ENCODE data around the gene C9orf152. TPM values are rescaled to one million over a fixed set of nuclear protein-coding genes. Genes with fewer than 3 reads are reported as not detected.
"Not testable (repeated sequence)": the region's sequence is repeated elsewhere in the genome, so short reads cannot be mapped to it uniquely, and the experiment has no call there.

Gene C9orf152
- total RNA-seq, 1 donor from 2014 or later, result not detected

- no peaks in the 10 kb centered on the region for H3K36me3 Mint-ChIP-seq (ENCODE audit: low read depth)
- no peaks in the 10 kb centered on the region for H3K9me3 Mint-ChIP-seq
- H3K4me1 Mint-ChIP-seq, result no peaks in the 10 kb centered on the region
- H3K27me3 Mint-ChIP-seq (ENCODE audit: low read depth), result peaks cover 15% of the 10 kb centered on the region
- no peak for TF ChIP-seq CTCF (conservative IDR thresholded peaks at IDR 0.05)
- peak overlapping the region; percentile 43 for H3K27ac Mint-ChIP-seq (ENCODE audit: unreplicated experiment)
- no peak for DNase-seq (ENCODE audit: low read depth, low spot score)
- H3K4me3 Mint-ChIP-seq, result no peak overlapping the region
Observed at GRCh38 chr9:110214586-110215355, 6.8 kb upstream of the C9orf152 start.

GRCh38 chr9:110214090-110214489 is 6.1 kb upstream of the C9orf152 start:
- no peak for DNase-seq (ENCODE audit: low read depth, low spot score)
- no peak for TF ChIP-seq CTCF (conservative IDR thresholded peaks at IDR 0.05)
- no peaks in the 10 kb centered on the region for H3K4me1 Mint-ChIP-seq
- no peak overlapping the region for H3K4me3 Mint-ChIP-seq
- peaks cover 18% of the 10 kb centered on the region for H3K27me3 Mint-ChIP-seq (ENCODE audit: low read depth)
- H3K36me3 Mint-ChIP-seq (ENCODE audit: low read depth), result no peaks in the 10 kb centered on the region
- H3K27ac Mint-ChIP-seq (ENCODE audit: unreplicated experiment), result no peak overlapping the region
- H3K9me3 Mint-ChIP-seq, result no peaks in the 10 kb centered on the region

DNA sequence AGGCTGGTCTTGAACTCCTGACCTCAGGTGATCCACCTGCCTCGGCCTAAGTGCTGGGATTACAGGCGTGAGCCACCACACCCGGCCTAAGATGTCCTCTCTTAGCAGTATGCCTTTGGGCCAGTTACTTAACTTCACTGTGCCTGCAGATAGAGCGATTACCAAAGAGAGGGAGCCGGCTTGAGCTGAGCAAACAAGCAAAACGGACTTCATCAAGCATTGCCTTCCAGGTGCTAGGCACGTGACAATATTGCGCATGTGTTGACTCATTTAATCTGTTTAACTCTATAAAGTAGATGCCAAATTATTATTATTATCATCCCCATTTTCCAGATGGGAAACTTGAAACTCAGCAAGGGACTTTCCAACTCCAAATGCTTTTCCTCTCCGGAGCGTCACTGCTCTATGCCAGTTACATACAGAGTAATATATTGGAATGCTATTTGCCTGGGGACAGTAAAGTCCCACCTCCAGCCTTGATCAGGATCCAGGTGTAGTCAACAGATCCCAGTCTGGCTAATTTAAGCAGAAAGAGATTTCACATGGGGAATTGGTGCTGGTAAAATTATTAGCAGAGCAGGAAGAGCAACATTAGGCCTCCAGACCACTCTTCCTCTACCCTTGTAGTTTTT is 5.6 kb upstream of the C9orf152 start:
- H3K9me3 Mint-ChIP-seq, result no peaks in the 10 kb centered on the region
- no peaks in the 10 kb centered on the region for H3K36me3 Mint-ChIP-seq (ENCODE audit: low read depth)
- TF ChIP-seq CTCF (conservative IDR thresholded peaks at IDR 0.05), result no peak
- peaks cover 19% of the 10 kb centered on the region for H3K27me3 Mint-ChIP-seq (ENCODE audit: low read depth)
- H3K4me1 Mint-ChIP-seq, result no peaks in the 10 kb centered on the region
- H3K4me3 Mint-ChIP-seq, result no peak overlapping the region
- H3K27ac Mint-ChIP-seq (ENCODE audit: unreplicated experiment), result no peak overlapping the region
- no peak for DNase-seq (ENCODE audit: low read depth, low spot score)

DNA sequence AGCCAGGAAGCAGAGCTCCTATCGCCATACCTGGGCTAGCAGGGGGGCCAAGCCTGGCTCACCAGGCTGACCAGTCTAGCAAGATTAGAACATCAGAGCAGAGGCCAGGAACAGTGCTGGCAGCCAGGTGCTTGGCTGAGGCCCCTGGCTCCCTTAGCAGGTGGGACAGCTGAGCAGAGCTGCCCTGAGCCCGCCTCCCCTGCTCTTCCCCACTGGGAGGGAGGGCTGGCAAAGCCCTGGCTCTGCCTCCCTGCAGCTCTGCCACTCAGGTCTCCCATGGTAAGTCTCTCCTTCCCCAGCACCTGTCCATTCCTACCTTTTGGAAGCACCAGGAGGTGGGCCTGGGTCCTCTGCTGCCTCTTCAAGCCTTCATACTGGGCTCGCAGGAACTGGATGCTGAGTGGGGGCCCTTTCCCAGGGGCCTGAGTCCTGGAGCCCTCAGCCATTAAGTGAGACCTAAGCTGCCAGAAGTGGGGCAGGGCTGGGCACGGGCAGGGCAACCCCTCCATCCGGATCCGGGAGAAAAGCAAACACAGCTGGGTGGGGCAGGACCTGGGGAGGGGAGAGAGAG is 803 bp downstream of the C9orf152 start:
- H3K27me3 Mint-ChIP-seq (ENCODE audit: low read depth), result peaks cover 19% of the 10 kb centered on the region
- no peak for TF ChIP-seq CTCF (conservative IDR thresholded peaks at IDR 0.05)
- DNase-seq (ENCODE audit: low read depth, low spot score), result no peak
- no peaks in the 10 kb centered on the region for H3K9me3 Mint-ChIP-seq
- no peak overlapping the region for H3K4me3 Mint-ChIP-seq
- no peaks in the 10 kb centered on the region for H3K36me3 Mint-ChIP-seq (ENCODE audit: low read depth)
- no peak overlapping the region for H3K27ac Mint-ChIP-seq (ENCODE audit: unreplicated experiment)
- H3K4me1 Mint-ChIP-seq, result no peaks in the 10 kb centered on the region

DNA sequence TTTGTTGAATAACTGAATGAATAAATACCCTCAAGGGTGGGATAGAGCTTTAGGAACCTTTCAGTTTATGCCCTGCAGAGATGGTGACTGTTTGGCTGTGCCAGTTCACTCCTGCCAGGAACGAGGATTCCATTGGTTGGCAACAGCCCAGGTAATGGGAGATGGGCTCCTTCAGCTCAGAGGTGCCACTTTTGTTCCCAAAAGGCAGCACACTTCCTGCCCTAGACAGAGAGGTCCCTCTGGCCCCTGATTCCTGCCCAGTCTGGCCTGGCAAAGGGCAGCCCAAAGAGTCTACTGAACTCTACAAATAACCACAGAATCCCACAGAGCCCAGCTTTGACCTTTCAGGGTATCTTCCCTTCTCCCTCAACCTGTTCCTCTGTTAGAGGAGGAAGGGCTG is 1.6 kb downstream of the C9orf152 start:
- H3K27ac Mint-ChIP-seq (ENCODE audit: unreplicated experiment), result no peak overlapping the region
- TF ChIP-seq CTCF (conservative IDR thresholded peaks at IDR 0.05), result no peak
- no peaks in the 10 kb centered on the region for H3K36me3 Mint-ChIP-seq (ENCODE audit: low read depth)
- no peak for DNase-seq (ENCODE audit: low read depth, low spot score)
- H3K9me3 Mint-ChIP-seq, result no peaks in the 10 kb centered on the region
- peaks cover 19% of the 10 kb centered on the region for H3K27me3 Mint-ChIP-seq (ENCODE audit: low read depth)
- H3K4me1 Mint-ChIP-seq, result no peaks in the 10 kb centered on the region
- no peak overlapping the region for H3K4me3 Mint-ChIP-seq

DNA sequence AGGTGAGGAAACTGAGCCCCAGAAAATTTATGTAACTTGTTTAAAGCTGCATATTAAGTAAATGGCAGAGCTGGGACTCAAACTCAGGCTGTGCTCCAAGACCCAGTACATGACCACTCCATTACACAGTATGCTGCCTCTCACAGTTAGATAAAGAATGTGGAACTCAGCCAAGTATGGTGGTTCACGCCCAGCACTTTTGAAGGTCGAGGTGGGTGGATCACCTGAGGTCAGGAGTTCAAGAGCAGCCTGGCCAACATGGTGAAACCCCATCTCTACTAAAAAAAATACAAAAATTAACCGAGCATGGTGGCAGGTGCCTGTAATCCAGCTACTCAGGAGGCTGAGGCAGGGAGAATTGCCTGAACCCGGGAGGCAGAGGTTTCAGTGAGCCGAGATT is 2.3 kb downstream of the C9orf152 start:
- not testable (repeated sequence) for H3K9me3 Mint-ChIP-seq; H3K27ac Mint-ChIP-seq (ENCODE audit: unreplicated experiment); H3K36me3 Mint-ChIP-seq (ENCODE audit: low read depth); DNase-seq (ENCODE audit: low read depth, low spot score); H3K4me3 Mint-ChIP-seq; H3K4me1 Mint-ChIP-seq
- peaks cover 19% of the 10 kb centered on the region for H3K27me3 Mint-ChIP-seq (ENCODE audit: low read depth)
